Naive thymus-derived CD8-positive, alpha-beta T cell (primary cell): ENCODE results near the gene RSL24D1. TPM values are rescaled to one million over a fixed set of nuclear protein-coding genes. Genes with fewer than 3 reads are reported as not detected.

Source experiments
- ATAC-seq, 2 donors: fragments of 150-1000 bp; cut with Tn5 transposase in 1 of 2; sonication (Bioruptor Pico), chemical (Tn5 transposase) in 1 of 2; 1 replicate in 1 of 2; 2 replicates in 1 of 2; pipeline ENCODE4 v1.10.0; 2021; ENCODE audit warnings: mild to moderate bottlenecking in 2 of 2, moderate library complexity in 2 of 2
- POLR2A ChIA-PET: fragments of 350-600 bp; sonication (Branson Sonifier 250); formaldehyde crosslinking; loops from one replicate; lab custom pipeline; 2021; ENCODE audit warnings: antibody characterized with exemption; lab: Charles Lee
- DNase-seq, 10 donors: peaks; one replicate each; pipeline versions ENCODE4 v3.0.0 to v3.0.0-alpha.2; 2020 to 2022
- H3K27ac Mint-ChIP-seq, 10 donors: one replicate each; pipeline ENCODE4 v1.8.0; 2020 to 2022; ENCODE audit warnings: mild to moderate bottlenecking in 10 of 10, mixed read lengths in 10 of 10, moderate library complexity in 4 of 10, inconsistent platforms in 1 of 10
- H3K27me3 Mint-ChIP-seq, 5 donors: one replicate each; pipeline ENCODE4 v1.8.0; 2021 to 2022; ENCODE audit warnings: mixed read lengths in 5 of 5
- H3K36me3 Mint-ChIP-seq, 3 donors: one replicate each; pipeline ENCODE4 v1.8.0; 2020 to 2022; ENCODE audit warnings: mixed read lengths in 3 of 3, mild to moderate bottlenecking in 2 of 3, inconsistent platforms in 1 of 3
- H3K4me1 Mint-ChIP-seq, 4 donors: one replicate each; pipeline ENCODE4 v1.8.0; 2021 to 2022; ENCODE audit warnings: mixed read lengths in 4 of 4
- H3K4me3 Mint-ChIP-seq, 10 donors: one replicate each; pipeline ENCODE4 v1.8.0; 2020 to 2022; ENCODE audit warnings: mild to moderate bottlenecking in 10 of 10, mixed read lengths in 10 of 10, moderate library complexity in 6 of 10, inconsistent platforms in 1 of 10
- H3K9me3 Mint-ChIP-seq, 9 donors: one replicate each; pipeline ENCODE4 v1.8.0; 2020 to 2022; ENCODE audit warnings: mixed read lengths in 9 of 9, mild to moderate bottlenecking in 3 of 9, inconsistent platforms in 1 of 9, moderate library complexity in 1 of 9
- polyA plus RNA-seq, 3 donors: library from polyadenylated mRNA; unstranded; fragments of 300-500 nt; fragmentation: Illumina TruSeq; gene quantifications; one replicate each; pipeline ENCODE4 v1.2.3, GENCODE V29; 2021
- total RNA-seq, 8 experiments: library from RNA in 2 of 8; stranded (reverse) in 2 of 8; gene quantifications; one replicate each; pipeline ENCODE4 v1.2.3 and lab custom pipeline; 2021 to 2026

Gene RSL24D1
- total and polyA plus RNA-seq, 5 experiments from 2014 or later: 78.8 to 147 (median 116) TPM

GRCh38 chr15:55202206-55202605, 5.5 kb upstream of the RSL24D1 start:
- peaks cover 0 to 8% (median 0%) of the 10 kb centered on the region in 9 donors for H3K9me3 Mint-ChIP-seq
- no peak overlapping the region for H3K4me3 Mint-ChIP-seq
- H3K27me3 Mint-ChIP-seq: no peaks in the 10 kb centered on the region
- H3K27ac Mint-ChIP-seq: peak overlapping the region in 2 of 10 donors; percentile 7 to 30
- POLR2A ChIA-PET: no interaction called here
- H3K4me1 Mint-ChIP-seq: peaks cover 0 to 3% (median 3%) of the 10 kb centered on the region in 4 donors
- ATAC-seq (no peak), DNase-seq (no peak)
- peaks cover 3 to 13% (median 4%) of the 10 kb centered on the region in 3 donors for H3K36me3 Mint-ChIP-seq

- H3K9me3 Mint-ChIP-seq: peaks cover 0 to 8% (median 0%) of the 10 kb centered on the region in 9 donors
- peak overlapping the region in 8 of 10 donors; percentile 8 to 80 (median 55) for H3K27ac Mint-ChIP-seq
- no peak for DNase-seq
- no peaks in the 10 kb centered on the region for H3K27me3 Mint-ChIP-seq
- peak overlapping the region in 7 of 10 donors; percentile 3 to 63 (median 31) for H3K4me3 Mint-ChIP-seq
- ATAC-seq: no peak
- peaks cover 0 to 4% (median 3%) of the 10 kb centered on the region in 3 donors for H3K36me3 Mint-ChIP-seq
- POLR2A ChIA-PET: interaction anchor here (2.4 kb wide), 1 partner anchor 209 kb away, joined by 18 read pairs; the partner anchor contains the start of genes CCPG1 and PIERCE2
- peaks cover 0 to 14% (median 3%) of the 10 kb centered on the region in 4 donors for H3K4me1 Mint-ChIP-seq
These were observed 2.0 kb upstream of the RSL24D1 start for GRCh38 chr15:55198706-55199105.

GRCh38 chr15:55197719-55198118, 978 bp upstream of the RSL24D1 start:
- H3K4me3 Mint-ChIP-seq: no peak overlapping the region
- peaks cover 0 to 9% (median 4%) of the 10 kb centered on the region in 3 donors for H3K36me3 Mint-ChIP-seq
- no peaks in the 10 kb centered on the region for H3K27me3 Mint-ChIP-seq
- POLR2A ChIA-PET: interaction anchor here (0.6 to 2.7 kb wide), 10 partner anchors 16 to 1047 kb away, joined by 3 to 49 read pairs (median 5); partner anchors contain the start of genes CCPG1, PIERCE2, PIGB and PIGBOS1
- no peak for DNase-seq
- H3K9me3 Mint-ChIP-seq: peaks cover 0 to 8% (median 0%) of the 10 kb centered on the region in 9 donors
- peaks cover 0 to 17% (median 6%) of the 10 kb centered on the region in 4 donors for H3K4me1 Mint-ChIP-seq
- no peak overlapping the region for H3K27ac Mint-ChIP-seq
- ATAC-seq: no peak

DNA sequence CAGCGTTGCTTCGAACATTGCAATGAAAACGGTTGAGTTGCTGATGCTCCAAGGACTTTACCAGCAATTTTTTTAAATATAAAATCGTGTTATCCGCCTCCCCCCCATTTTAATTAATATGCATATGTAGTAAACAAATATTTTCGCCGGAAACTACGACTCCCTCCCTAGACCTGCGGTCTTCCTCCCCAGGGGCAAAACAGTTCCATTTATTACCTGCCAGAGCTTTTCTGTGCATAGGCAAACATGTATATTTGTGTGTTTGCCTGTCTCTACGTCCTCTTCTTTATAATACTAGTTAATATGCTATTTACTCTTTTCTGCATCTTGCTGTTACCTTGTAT, 593 bp upstream of the RSL24D1 start:
- H3K9me3 Mint-ChIP-seq: peaks cover 0 to 8% (median 0%) of the 10 kb centered on the region in 9 donors
- peak in 1 of 2 donors; percentile 3 for ATAC-seq
- peaks cover 0 to 13% (median 4%) of the 10 kb centered on the region in 3 donors for H3K36me3 Mint-ChIP-seq
- H3K27ac Mint-ChIP-seq: no peak overlapping the region
- H3K4me1 Mint-ChIP-seq: peaks cover 3 to 17% (median 9%) of the 10 kb centered on the region in 4 donors
- DNase-seq: no peak
- H3K27me3 Mint-ChIP-seq: no peaks in the 10 kb centered on the region
- H3K4me3 Mint-ChIP-seq: no peak overlapping the region
- POLR2A ChIA-PET: interaction anchor here (0.6 to 2.7 kb wide), 13 partner anchors 16 to 1048 kb away, joined by 3 to 49 read pairs (median 5); partner anchors contain the start of genes CCPG1, PIERCE2, PIGB and PIGBOS1

- Mint-ChIP-seq H3K27ac (no peak overlapping the region), H3K27me3 (no peaks in the 10 kb centered on the region), H3K36me3 (peaks cover 3 to 23% (median 8%) of the 10 kb centered on the region in 3 donors), H3K4me3 (no peak overlapping the region), H3K9me3 (peaks cover 0 to 8% (median 0%) of the 10 kb centered on the region in 9 donors), H3K4me1 (peaks cover 15 to 25% (median 17%) of the 10 kb centered on the region in 4 donors)
- no peak for ATAC-seq
- POLR2A ChIA-PET: interaction anchor here (1.2 to 2.7 kb wide), 4 partner anchors 71 to 212 kb away, joined by 5 to 49 read pairs (median 20); partner anchors contain the start of genes CCPG1, PIERCE2, PIGB and PIGBOS1
- peak in 1 of 10 donors; percentile 5 for DNase-seq
These were observed 745 bp downstream of the RSL24D1 start for GRCh38 chr15:55195996-55196395.

DNA sequence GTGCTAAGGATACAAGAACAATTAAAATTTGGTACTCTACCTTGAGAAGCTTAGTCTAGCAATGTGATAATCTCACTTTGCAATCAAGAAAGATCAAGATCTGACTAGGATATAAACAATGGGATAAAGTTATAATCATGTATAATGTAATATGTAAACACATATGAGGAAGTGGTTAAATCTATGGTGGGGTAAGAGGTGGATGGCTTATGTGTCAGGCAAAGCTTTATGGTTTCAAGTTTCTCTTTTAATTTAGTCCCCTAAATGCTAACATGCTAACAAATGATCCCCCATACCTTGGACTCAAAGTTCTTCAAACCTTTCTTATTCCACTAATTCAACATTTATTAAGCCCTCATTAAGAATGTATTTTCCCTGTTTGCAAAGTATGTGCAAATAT, 2.5 kb downstream of the RSL24D1 start:
- peak overlapping the region in 5 of 10 donors; percentile 3 to 81 (median 27) for H3K27ac Mint-ChIP-seq
- H3K4me3 Mint-ChIP-seq: peak overlapping the region in 3 of 10 donors; percentile 10 to 38 (median 13)
- H3K27me3 Mint-ChIP-seq: no peaks in the 10 kb centered on the region
- peaks cover 0 to 3% (median 0%) of the 10 kb centered on the region in 9 donors for H3K9me3 Mint-ChIP-seq
- DNase-seq (no peak), ATAC-seq (no peak)
- H3K36me3 Mint-ChIP-seq: peaks cover 8 to 41% (median 10%) of the 10 kb centered on the region in 3 donors
- POLR2A ChIA-PET: interaction anchor here (0.6 kb wide), 1 partner anchor 100 kb away, joined by 4 read pairs; no protein-coding TSS in a partner anchor
- H3K4me1 Mint-ChIP-seq: peaks cover 16 to 29% (median 18%) of the 10 kb centered on the region in 4 donors

GRCh38 chr15:55186331-55186730, 10.4 kb downstream of the RSL24D1 start:
- no peak overlapping the region for H3K4me3 Mint-ChIP-seq
- H3K36me3 Mint-ChIP-seq: peaks cover 9 to 95% (median 37%) of the 10 kb centered on the region in 3 donors
- POLR2A ChIA-PET: no interaction called here
- peaks cover 17 to 37% (median 33%) of the 10 kb centered on the region in 4 donors for H3K4me1 Mint-ChIP-seq
- H3K9me3 Mint-ChIP-seq: no peaks in the 10 kb centered on the region
- DNase-seq: no peak
- no peaks in the 10 kb centered on the region for H3K27me3 Mint-ChIP-seq
- no peak for ATAC-seq
- H3K27ac Mint-ChIP-seq: peak overlapping the region in 5 of 10 donors; percentile 4 to 84 (median 45)

DNA sequence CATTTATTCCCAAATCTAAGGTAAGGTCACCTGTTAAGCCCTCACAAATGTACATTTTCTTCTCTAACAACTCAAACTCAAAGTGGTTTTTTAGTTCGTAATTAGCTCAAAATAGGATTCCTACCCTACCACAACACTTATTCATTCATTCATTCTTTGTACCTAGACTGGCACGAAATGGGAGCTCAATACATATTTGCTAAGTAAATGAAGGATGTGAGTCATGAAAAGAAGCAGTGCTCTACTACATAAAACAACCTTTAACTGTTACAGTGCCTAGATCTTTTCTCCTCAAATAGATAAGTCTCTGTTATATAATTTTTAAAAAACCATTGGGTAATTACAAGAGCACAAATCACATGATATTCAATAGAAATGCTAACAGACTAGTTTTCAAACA, 13.1 kb downstream of the RSL24D1 start:
- peaks cover 13 to 92% (median 32%) of the 10 kb centered on the region in 3 donors for H3K36me3 Mint-ChIP-seq
- POLR2A ChIA-PET: no interaction called here
- no peak overlapping the region for H3K27ac Mint-ChIP-seq
- H3K4me3 Mint-ChIP-seq: no peak overlapping the region
- ATAC-seq: no peak
- peaks cover 14 to 29% (median 26%) of the 10 kb centered on the region in 4 donors for H3K4me1 Mint-ChIP-seq
- H3K9me3 Mint-ChIP-seq: no peaks in the 10 kb centered on the region
- DNase-seq: no peak
- no peaks in the 10 kb centered on the region for H3K27me3 Mint-ChIP-seq

GRCh38 chr15:55179141-55179540, 17.6 kb downstream of the RSL24D1 start:
- no peak for ATAC-seq
- Mint-ChIP-seq H3K27ac (peak overlapping the region in 2 of 10 donors; percentile 9 to 22), H3K9me3 (no peaks in the 10 kb centered on the region), H3K27me3 (no peaks in the 10 kb centered on the region), H3K36me3 (peaks cover 15 to 75% (median 37%) of the 10 kb centered on the region in 3 donors), H3K4me1 (peaks cover 0 to 4% (median 0%) of the 10 kb centered on the region in 4 donors), H3K4me3 (no peak overlapping the region)
- no peak for DNase-seq
- POLR2A ChIA-PET: no interaction called here

DNA sequence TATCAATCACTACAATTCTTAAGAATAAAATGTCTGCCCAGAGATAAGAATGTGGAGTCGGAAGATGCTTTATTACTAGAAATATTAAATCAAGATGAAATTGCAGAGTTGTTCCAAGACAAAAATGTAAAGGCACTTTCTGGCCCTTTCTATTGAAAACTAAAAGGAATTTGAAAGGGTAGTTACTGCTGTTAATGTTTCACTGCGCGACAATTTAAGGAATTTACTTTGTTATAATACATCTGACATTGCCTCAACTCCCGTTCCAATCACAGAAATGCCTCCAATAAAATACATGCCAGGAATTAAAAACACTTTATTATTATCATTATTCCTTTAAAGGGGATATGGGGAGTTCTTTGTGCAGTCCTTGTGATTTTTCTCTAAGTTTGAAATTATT, 26.4 kb downstream of the RSL24D1 start:
- ATAC-seq (no peak), DNase-seq (no peak)
- Mint-ChIP-seq H3K4me1 (no peaks in the 10 kb centered on the region), H3K27ac (no peak overlapping the region), H3K36me3 (peaks cover 0 to 16% (median 10%) of the 10 kb centered on the region in 3 donors), H3K9me3 (no peaks in the 10 kb centered on the region), H3K27me3 (no peaks in the 10 kb centered on the region), H3K4me3 (no peak overlapping the region)
- POLR2A ChIA-PET: no interaction called here

GRCh38 chr15:55168350-55168974, 28.3 kb downstream of the RSL24D1 start:
- Mint-ChIP-seq H3K36me3 (peaks cover 0 to 4% (median 0%) of the 10 kb centered on the region in 3 donors), H3K9me3 (no peaks in the 10 kb centered on the region), H3K27ac (no peak overlapping the region), H3K4me1 (no peaks in the 10 kb centered on the region), H3K27me3 (no peaks in the 10 kb centered on the region), H3K4me3 (no peak overlapping the region)
- peak in 8 of 10 donors; percentile 18 to 44 (median 24) for DNase-seq
- POLR2A ChIA-PET: no interaction called here
- ATAC-seq: peak; percentile 62 to 70

DNA sequence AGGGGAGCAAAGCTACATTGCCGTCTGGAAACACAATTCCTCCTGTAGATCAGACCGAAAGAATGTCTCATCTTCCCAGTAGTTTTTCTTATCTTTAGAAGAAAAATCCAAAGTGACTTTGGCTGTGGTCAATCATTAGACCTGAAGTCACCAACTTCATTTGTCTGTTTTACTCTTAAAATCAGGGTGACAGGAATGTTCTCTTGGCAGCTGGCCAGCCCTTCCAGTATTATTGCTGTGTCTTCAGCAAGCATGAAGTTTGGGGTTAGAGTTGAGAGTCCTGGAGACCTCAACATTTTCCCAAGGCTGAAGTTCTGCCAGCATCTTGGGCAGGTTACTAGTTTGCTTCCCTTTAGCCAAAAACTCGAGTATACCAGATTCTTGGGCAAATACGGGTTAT, 32.5 kb downstream of the RSL24D1 start:
- no peak for DNase-seq
- ATAC-seq: no peak
- Mint-ChIP-seq H3K9me3 (peaks cover 0 to 3% (median 0%) of the 10 kb centered on the region in 9 donors), H3K27me3 (peaks cover 0 to 2% (median 0%) of the 10 kb centered on the region in 5 donors), H3K4me1 (no peaks in the 10 kb centered on the region), H3K4me3 (no peak overlapping the region), H3K36me3 (peaks cover 0 to 4% (median 0%) of the 10 kb centered on the region in 3 donors), H3K27ac (no peak overlapping the region)
- POLR2A ChIA-PET: interaction anchor here (1.2 kb wide), 1 partner anchor 155 kb away, joined by 3 read pairs; the partner anchor contains the start of genes PIGB and PIGBOS1

GRCh38 chr15:55151631-55152030, 45.1 kb downstream of the RSL24D1 start:
- DNase-seq (no peak), ATAC-seq (no peak)
- no peak overlapping the region for H3K27ac Mint-ChIP-seq
- H3K36me3 Mint-ChIP-seq: peaks cover 0 to 2% (median 0%) of the 10 kb centered on the region in 3 donors
- no peaks in the 10 kb centered on the region for H3K4me1 Mint-ChIP-seq
- H3K4me3 Mint-ChIP-seq: no peak overlapping the region
- POLR2A ChIA-PET: no interaction called here
- peaks cover 0 to 2% (median 0%) of the 10 kb centered on the region in 5 donors for H3K27me3 Mint-ChIP-seq
- peaks cover 0 to 6% (median 0%) of the 10 kb centered on the region in 9 donors for H3K9me3 Mint-ChIP-seq
